HuH-7 (cell line): ENCODE measurements around the gene AZU1.
A peak's percentile ranks its signal among the peaks of the same experiment; 100 is the strongest.
"Not testable (repeated sequence)": the region's sequence is repeated elsewhere in the genome, so short reads cannot be mapped to it uniquely, and the experiment has no call there.

Experiments
- DNase-seq: peaks from one replicate; pipeline ENCODE4 v3.0.0; 2011; ENCODE audit warnings: low spot score

AZU1 gene

GRCh38 chr19:810883-811489, 16.7 kb upstream of the AZU1 start:
- no peak for DNase-seq

GRCh38 chr19:811506-812048, 16.1 kb upstream of the AZU1 start:
- DNase-seq = no peak

GRCh38 chr19:812049-812746, 15.4 kb upstream of the AZU1 start:
- no peak for DNase-seq

GRCh38 chr19:812747-813218, 14.9 kb upstream of the AZU1 start:
- DNase-seq = no peak

GRCh38 chr19:813219-814151, 14.2 kb upstream of the AZU1 start:
- DNase-seq = no peak

GRCh38 chr19:814152-815078, 13.2 kb upstream of the AZU1 start:
- DNase-seq = no peak

GRCh38 chr19:815079-815774, 12.4 kb upstream of the AZU1 start:
- DNase-seq = no peak

- DNase-seq = no peak
Measured at GRCh38 chr19:815775-816499, 11.7 kb upstream of the AZU1 start.

- DNase-seq = no peak
Measured at GRCh38 chr19:816500-816857, 11.2 kb upstream of the AZU1 start.

GRCh38 chr19:820212-820611, 7.4 kb upstream of the AZU1 start:
- not testable (repeated sequence) for DNase-seq

GRCh38 chr19:821231-821824, 6.3 kb upstream of the AZU1 start:
- DNase-seq = peak; percentile 59

GRCh38 chr19:821825-822503, 5.7 kb upstream of the AZU1 start, which contains the start of gene PLPPR3:
PLPPR3 (minus strand) TSS chr19:821955; CDS start chr19:821559, 396 bp downstream.
- no peak for DNase-seq

- peak; percentile 74 for DNase-seq
Measured at GRCh38 chr19:823565-824121, 4.0 kb upstream of the AZU1 start.

GRCh38 chr19:824885-825284, 2.8 kb upstream of the AZU1 start:
- DNase-seq = no peak

- no peak for DNase-seq
Measured at GRCh38 chr19:825897-826644, 1.6 kb upstream of the AZU1 start.

- DNase-seq = no peak
Measured at GRCh38 chr19:827314-827709, 325 bp upstream of the AZU1 start.

GRCh38 chr19:829129-829758, 1.6 kb downstream of the AZU1 start:
- no peak for DNase-seq
